HepG2 (cell line): ENCODE data around the gene PRDM12. TPM values are rescaled to one million over a fixed set of nuclear protein-coding genes. Genes with fewer than 3 reads are reported as not detected.
A peak's percentile ranks its signal among the peaks of the same experiment; 100 is the strongest.

Experiments
- GTF2F1 ChIP-seq: fragments of 150-350 bp; IDR thresholded peaks from 2 replicates; pipeline ENCODE4 v1.6.1; 2014; ENCODE audit warnings: low read length
- KDM6A ChIP-seq: IDR thresholded peaks from 2 replicates; pipeline ENCODE4 v1.6.1; 2016; ENCODE audit warnings: low read depth
- KLF9 ChIP-seq: IDR thresholded peaks from 2 replicates; pipeline ENCODE4 v1.6.1; 2016; ENCODE audit warnings: low read depth
- NFIB ChIP-seq: sonication (generic); formaldehyde crosslinking; IDR thresholded peaks from 2 replicates; pipeline ENCODE4 v1.9.0; 2021; ENCODE audit warnings: missing genetic modification reagents, mild to moderate bottlenecking, borderline replicate concordance
- PHF21A ChIP-seq: sonication (generic); formaldehyde crosslinking; IDR thresholded peaks from 2 replicates; pipeline ENCODE4 v1.5.0; 2020; ENCODE audit warnings: mild to moderate bottlenecking, missing genetic modification reagents
- POLR2AphosphoS5 ChIP-seq: IDR thresholded peaks from 2 replicates; pipeline ENCODE4 v1.6.1; 2012; ENCODE audit warnings: low read depth, low read length
- TBX3 ChIP-seq: fragments of 450-650 bp; IDR thresholded peaks from 2 replicates; pipeline ENCODE4 v1.6.1; 2017; ENCODE audit warnings: antibody characterized with exemption, mild to moderate bottlenecking, inconsistent platforms, borderline replicate concordance
- ZNF17 ChIP-seq: sonication (generic); formaldehyde crosslinking; IDR thresholded peaks from 2 replicates; pipeline ENCODE4 v1.5.0; 2020; ENCODE audit warnings: mild to moderate bottlenecking, missing genetic modification reagents
- ZNF224 ChIP-seq: sonication (generic); formaldehyde crosslinking; IDR thresholded peaks from 2 replicates; pipeline ENCODE4 v1.5.0; 2020; ENCODE audit warnings: mild to moderate bottlenecking, missing genetic modification reagents
- ZNF652 ChIP-seq: IDR thresholded peaks from 2 replicates; pipeline ENCODE4 v1.6.1; 2016; ENCODE audit warnings: low read depth, borderline replicate concordance
- ZNF839 ChIP-seq: sonication (generic); formaldehyde crosslinking; IDR thresholded peaks from 2 replicates; pipeline ENCODE4 v1.4.0; 2020; ENCODE audit warnings: missing genetic modification reagents, mild to moderate bottlenecking, borderline replicate concordance
- ZZZ3 ChIP-seq: sonication (generic); formaldehyde crosslinking; IDR thresholded peaks from 2 replicates; pipeline ENCODE4 v1.4.0; 2020; ENCODE audit warnings: missing genetic modification reagents, mild to moderate bottlenecking, borderline replicate concordance
- polyA plus RNA-seq, 8 experiments: library from polyadenylated mRNA; depleted of rRNA in 3 of 8; stranded (reverse) in 7 of 8; unstranded in 1 of 8; fragments of >200 nt; fragmentation: Illumina TruSeq in 4 of 8; extraction: Trizol in 4 of 8; gene quantifications; 2 replicates each; pipeline versions ENCODE4 v1.2.1 to v1.2.3, GENCODE V29; 2011 to 2016; ENCODE audit warnings: low read depth in 4 of 8, missing spikeins in 1 of 8, mixed read lengths in 1 of 8; ENCODE audit not compliant: insufficient read depth in 1 of 8
- total RNA-seq, 5 experiments: library from RNA; depleted of rRNA; stranded (reverse); fragments of >200 nt; fragmentation: Illumina TruSeq; extraction: Trizol; gene quantifications; 2 replicates each; pipeline ENCODE4 v1.2.3, GENCODE V29; 2016; ENCODE audit warnings: low read depth in 1 of 5
- TF ChIP-seq, protein P1 (sequence below): sonication (generic); formaldehyde crosslinking; IDR thresholded peaks from 2 replicates; pipeline ENCODE4 v1.4.0; 2020; ENCODE audit warnings: missing genetic modification reagents
- TF ChIP-seq, protein P2 (sequence below): sonication (generic); formaldehyde crosslinking; IDR thresholded peaks from 2 replicates; pipeline ENCODE4 v1.4.0; 2020; ENCODE audit warnings: missing genetic modification reagents
- TF ChIP-seq, protein P3 (sequence below): IDR thresholded peaks from 2 replicates; pipeline ENCODE4 v1.6.1; 2016
- TF ChIP-seq, protein P4 (sequence below): sonication (generic); IDR thresholded peaks from 2 replicates; pipeline ENCODE4 v1.6.1; 2016; ENCODE audit warnings: low read depth, borderline replicate concordance
- TF ChIP-seq, protein P5 (sequence below): sonication (generic); formaldehyde crosslinking; IDR thresholded peaks from 2 replicates; pipeline ENCODE4 v1.4.0; 2020; ENCODE audit warnings: missing genetic modification reagents, mild to moderate bottlenecking, borderline replicate concordance

The PRDM12 gene
- total and polyA plus RNA-seq, 2 of the 13 experiments (the other 11 are each of a cell fraction or from before 2014, with no cell fraction given) = 0.04 to 0.07 TPM

DNA sequence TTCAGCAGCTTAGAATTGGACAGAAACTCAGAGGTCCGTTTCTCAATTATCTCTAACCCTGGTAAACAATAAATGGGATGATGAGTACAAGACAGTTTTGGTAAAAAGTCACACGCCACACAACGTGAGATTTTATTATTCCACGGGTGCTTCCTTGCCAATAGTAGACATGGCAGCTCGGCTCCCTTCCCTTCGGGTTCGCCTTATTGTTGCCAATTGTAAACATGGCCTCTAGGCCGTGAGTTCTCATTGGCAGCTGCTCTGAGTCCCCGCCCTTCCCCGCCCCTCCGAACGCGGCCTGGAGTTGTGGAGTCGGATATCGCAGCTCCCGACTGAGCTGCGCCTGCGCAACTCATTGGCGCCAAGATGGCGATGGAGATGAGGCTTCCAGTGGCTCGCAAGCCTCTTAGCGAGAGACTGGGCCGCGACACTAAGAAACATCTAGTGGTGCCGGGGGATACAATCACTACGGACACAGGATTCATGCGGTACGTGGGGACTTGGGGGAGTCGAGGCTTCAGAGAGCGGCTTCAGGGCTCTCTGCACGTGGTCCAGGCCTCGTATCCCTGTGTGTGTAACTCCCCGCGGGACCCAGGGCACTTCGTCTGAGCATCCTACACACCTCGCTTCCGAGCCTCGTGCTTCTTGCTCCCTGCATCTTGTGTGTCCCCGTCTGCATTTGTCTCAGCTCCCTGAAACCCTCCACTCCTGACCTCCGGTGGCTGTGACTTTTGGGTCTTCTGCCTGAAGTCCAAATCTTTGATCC is 29.2 kb downstream of the PRDM12 start, which contains the start of gene EXOSC2 (continued):
- TF ChIP-seq, protein P1, sequence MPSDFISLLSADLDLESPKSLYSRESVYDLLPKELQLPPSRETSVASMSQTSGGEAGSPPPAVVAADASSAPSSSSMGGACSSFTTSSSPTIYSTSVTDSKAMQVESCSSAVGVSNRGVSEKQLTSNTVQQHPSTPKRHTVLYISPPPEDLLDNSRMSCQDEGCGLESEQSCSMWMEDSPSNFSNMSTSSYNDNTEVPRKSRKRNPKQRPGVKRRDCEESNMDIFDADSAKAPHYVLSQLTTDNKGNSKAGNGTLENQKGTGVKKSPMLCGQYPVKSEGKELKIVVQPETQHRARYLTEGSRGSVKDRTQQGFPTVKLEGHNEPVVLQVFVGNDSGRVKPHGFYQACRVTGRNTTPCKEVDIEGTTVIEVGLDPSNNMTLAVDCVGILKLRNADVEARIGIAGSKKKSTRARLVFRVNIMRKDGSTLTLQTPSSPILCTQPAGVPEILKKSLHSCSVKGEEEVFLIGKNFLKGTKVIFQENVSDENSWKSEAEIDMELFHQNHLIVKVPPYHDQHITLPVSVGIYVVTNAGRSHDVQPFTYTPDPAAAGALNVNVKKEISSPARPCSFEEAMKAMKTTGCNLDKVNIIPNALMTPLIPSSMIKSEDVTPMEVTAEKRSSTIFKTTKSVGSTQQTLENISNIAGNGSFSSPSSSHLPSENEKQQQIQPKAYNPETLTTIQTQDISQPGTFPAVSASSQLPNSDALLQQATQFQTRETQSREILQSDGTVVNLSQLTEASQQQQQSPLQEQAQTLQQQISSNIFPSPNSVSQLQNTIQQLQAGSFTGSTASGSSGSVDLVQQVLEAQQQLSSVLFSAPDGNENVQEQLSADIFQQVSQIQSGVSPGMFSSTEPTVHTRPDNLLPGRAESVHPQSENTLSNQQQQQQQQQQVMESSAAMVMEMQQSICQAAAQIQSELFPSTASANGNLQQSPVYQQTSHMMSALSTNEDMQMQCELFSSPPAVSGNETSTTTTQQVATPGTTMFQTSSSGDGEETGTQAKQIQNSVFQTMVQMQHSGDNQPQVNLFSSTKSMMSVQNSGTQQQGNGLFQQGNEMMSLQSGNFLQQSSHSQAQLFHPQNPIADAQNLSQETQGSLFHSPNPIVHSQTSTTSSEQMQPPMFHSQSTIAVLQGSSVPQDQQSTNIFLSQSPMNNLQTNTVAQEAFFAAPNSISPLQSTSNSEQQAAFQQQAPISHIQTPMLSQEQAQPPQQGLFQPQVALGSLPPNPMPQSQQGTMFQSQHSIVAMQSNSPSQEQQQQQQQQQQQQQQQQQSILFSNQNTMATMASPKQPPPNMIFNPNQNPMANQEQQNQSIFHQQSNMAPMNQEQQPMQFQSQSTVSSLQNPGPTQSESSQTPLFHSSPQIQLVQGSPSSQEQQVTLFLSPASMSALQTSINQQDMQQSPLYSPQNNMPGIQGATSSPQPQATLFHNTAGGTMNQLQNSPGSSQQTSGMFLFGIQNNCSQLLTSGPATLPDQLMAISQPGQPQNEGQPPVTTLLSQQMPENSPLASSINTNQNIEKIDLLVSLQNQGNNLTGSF = no peak
- TF ChIP-seq GTF2F1 (no peak), KLF9 (CRISPR knock-in tag) (0 out of 2 replicates have a peak, but pooled peaks have one; percentile 23), ZNF652 (CRISPR knock-in tag) (no peak), ZNF17 (CRISPR knock-in tag) (no peak), PHF21A (CRISPR knock-in tag) (peak; percentile 38; the same call in 1 of the 2 replicates), TBX3 (no peak), ZZZ3 (CRISPR knock-in tag) (0 out of 2 replicates have a peak, but pooled peaks have one; percentile 65), POLR2AphosphoS5 (peak; percentile 95), ZNF224 (CRISPR knock-in tag) (no peak), KDM6A (CRISPR knock-in tag) (no peak), NFIB (CRISPR knock-in tag) (no peak), ZNF839 (CRISPR knock-in tag) (no peak)
- TF ChIP-seq, protein P2, sequence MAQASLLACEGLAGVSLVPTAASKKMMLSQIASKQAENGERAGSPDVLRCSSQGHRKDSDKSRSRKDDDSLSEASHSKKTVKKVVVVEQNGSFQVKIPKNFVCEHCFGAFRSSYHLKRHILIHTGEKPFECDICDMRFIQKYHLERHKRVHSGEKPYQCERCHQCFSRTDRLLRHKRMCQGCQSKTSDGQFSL (CRISPR knock-in tag) = no peak
- TF ChIP-seq, protein P3, sequence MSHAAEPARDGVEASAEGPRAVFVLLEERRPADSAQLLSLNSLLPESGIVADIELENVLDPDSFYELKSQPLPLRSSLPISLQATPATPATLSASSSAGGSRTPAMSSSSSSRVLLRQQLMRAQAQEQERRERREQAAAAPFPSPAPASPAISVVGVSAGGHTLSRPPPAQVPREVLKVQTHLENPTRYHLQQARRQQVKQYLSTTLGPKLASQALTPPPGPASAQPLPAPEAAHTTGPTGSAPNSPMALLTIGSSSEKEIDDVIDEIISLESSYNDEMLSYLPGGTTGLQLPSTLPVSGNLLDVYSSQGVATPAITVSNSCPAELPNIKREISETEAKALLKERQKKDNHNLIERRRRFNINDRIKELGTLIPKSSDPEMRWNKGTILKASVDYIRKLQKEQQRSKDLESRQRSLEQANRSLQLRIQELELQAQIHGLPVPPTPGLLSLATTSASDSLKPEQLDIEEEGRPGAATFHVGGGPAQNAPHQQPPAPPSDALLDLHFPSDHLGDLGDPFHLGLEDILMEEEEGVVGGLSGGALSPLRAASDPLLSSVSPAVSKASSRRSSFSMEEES (CRISPR knock-in tag) = peak; percentile 21; the same call in 1 of the 2 replicates
- TF ChIP-seq, protein P4, sequence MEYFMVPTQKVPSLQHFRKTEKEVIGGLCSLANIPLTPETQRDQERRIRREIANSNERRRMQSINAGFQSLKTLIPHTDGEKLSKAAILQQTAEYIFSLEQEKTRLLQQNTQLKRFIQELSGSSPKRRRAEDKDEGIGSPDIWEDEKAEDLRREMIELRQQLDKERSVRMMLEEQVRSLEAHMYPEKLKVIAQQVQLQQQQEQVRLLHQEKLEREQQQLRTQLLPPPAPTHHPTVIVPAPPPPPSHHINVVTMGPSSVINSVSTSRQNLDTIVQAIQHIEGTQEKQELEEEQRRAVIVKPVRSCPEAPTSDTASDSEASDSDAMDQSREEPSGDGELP = no peak; the same call in 1 of the 2 replicates
- TF ChIP-seq, protein P5, sequence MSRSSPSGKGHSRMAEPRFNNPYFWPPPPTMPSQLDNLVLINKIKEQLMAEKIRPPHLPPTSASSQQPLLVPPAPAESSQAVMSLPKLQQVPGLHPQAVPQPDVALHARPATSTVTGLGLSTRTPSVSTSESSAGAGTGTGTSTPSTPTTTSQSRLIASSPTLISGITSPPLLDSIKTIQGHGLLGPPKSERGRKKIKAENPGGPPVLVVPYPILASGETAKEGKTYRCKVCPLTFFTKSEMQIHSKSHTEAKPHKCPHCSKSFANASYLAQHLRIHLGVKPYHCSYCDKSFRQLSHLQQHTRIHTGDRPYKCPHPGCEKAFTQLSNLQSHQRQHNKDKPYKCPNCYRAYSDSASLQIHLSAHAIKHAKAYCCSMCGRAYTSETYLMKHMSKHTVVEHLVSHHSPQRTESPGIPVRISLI (CRISPR knock-in tag) = no peak
